ENCODE results near the gene SPAG9. TPM values are rescaled to one million over a fixed set of nuclear protein-coding genes. Genes with fewer than 3 reads are reported as not detected.
"Not testable (repeated sequence)": the region's sequence is repeated elsewhere in the genome, so short reads cannot be mapped to it uniquely, and the experiment has no call there.

Gene SPAG9
- total RNA-seq, 1 donor from 2014 or later: 44.1 TPM

GRCh38 chr17:50947782-50948543 is 172.7 kb downstream of the SPAG9 start:
- no peak for DNase-seq (ENCODE audit: low spot score)
- no peak overlapping the region for H3K4me3 Mint-ChIP-seq
- no peak overlapping the region for H3K27ac Mint-ChIP-seq
- H3K4me1 Mint-ChIP-seq (ENCODE audit: low read depth): peaks cover 19% of the 10 kb centered on the region
- no peaks in the 10 kb centered on the region for H3K36me3 Mint-ChIP-seq (ENCODE audit: low read depth)
- peaks cover 2% of the 10 kb centered on the region for H3K27me3 Mint-ChIP-seq (ENCODE audit: insufficient read depth)
- H3K9me3 Mint-ChIP-seq: no peaks in the 10 kb centered on the region
- intact Hi-C loops (cut with micrococcal nuclease): no loop called here

- H3K27me3 Mint-ChIP-seq (ENCODE audit: insufficient read depth): peaks cover 2% of the 10 kb centered on the region
- intact Hi-C loops (cut with micrococcal nuclease): no loop called here
- no peaks in the 10 kb centered on the region for H3K36me3 Mint-ChIP-seq (ENCODE audit: low read depth)
- no peak overlapping the region for H3K4me3 Mint-ChIP-seq
- H3K27ac Mint-ChIP-seq: no peak overlapping the region
- peaks cover 27% of the 10 kb centered on the region for H3K4me1 Mint-ChIP-seq (ENCODE audit: low read depth)
- DNase-seq (ENCODE audit: low spot score): no peak
- H3K9me3 Mint-ChIP-seq: no peaks in the 10 kb centered on the region
Observed at GRCh38 chr17:50946891-50947781, 173.5 kb downstream of the SPAG9 start.

- H3K4me1 Mint-ChIP-seq (ENCODE audit: low read depth): peaks cover 30% of the 10 kb centered on the region
- H3K27ac Mint-ChIP-seq: no peak overlapping the region
- no peaks in the 10 kb centered on the region for H3K9me3 Mint-ChIP-seq
- H3K4me3 Mint-ChIP-seq: no peak overlapping the region
- no peaks in the 10 kb centered on the region for H3K36me3 Mint-ChIP-seq (ENCODE audit: low read depth)
- DNase-seq (ENCODE audit: low spot score): no peak
- H3K27me3 Mint-ChIP-seq (ENCODE audit: insufficient read depth): peaks cover 2% of the 10 kb centered on the region
- intact Hi-C loops (cut with micrococcal nuclease): no loop called here
Observed at GRCh38 chr17:50946223-50946890, 174.3 kb downstream of the SPAG9 start.

DNA sequence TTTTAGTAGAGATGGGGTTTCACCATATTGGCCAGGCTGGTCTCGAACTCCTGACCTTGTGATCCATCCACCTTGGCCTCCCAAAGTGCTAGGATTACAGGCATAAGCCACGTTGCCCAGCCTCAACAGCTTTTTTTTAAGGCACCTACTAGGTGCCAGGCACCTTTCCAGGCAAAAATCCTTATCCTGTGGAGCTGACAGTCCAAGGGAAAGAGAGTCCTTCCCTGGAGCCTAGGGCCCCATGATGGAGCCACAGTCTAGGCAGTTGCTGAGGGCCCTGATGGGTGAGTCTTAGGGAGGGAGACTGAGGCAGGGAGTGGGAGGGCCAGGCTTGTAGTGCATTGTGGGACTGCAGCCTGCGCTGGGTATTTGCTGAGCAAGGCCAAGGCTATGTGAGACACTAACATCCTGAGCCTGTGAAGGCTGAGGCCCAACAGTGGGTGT is 174.9 kb downstream of the SPAG9 start:
- H3K4me1 Mint-ChIP-seq (ENCODE audit: low read depth): peaks cover 30% of the 10 kb centered on the region
- H3K27me3 Mint-ChIP-seq (ENCODE audit: insufficient read depth): peaks cover 2% of the 10 kb centered on the region
- DNase-seq (ENCODE audit: low spot score): no peak
- H3K4me3 Mint-ChIP-seq: no peak overlapping the region
- intact Hi-C loops (cut with micrococcal nuclease): no loop called here
- H3K36me3 Mint-ChIP-seq (ENCODE audit: low read depth): no peaks in the 10 kb centered on the region
- H3K9me3 Mint-ChIP-seq: no peaks in the 10 kb centered on the region
- no peak overlapping the region for H3K27ac Mint-ChIP-seq

GRCh38 chr17:50944902-50945720 is 175.6 kb downstream of the SPAG9 start:
- peaks cover 2% of the 10 kb centered on the region for H3K27me3 Mint-ChIP-seq (ENCODE audit: insufficient read depth)
- no peaks in the 10 kb centered on the region for H3K36me3 Mint-ChIP-seq (ENCODE audit: low read depth)
- no peaks in the 10 kb centered on the region for H3K9me3 Mint-ChIP-seq
- intact Hi-C loops (cut with micrococcal nuclease): loop anchor here (1.0 to 5.0 kb wide), 5 partner anchors 14 to 163 kb away; no protein-coding TSS in a partner anchor
- DNase-seq (ENCODE audit: low spot score): no peak
- peak overlapping the region; percentile 66 for H3K4me3 Mint-ChIP-seq
- peaks cover 30% of the 10 kb centered on the region for H3K4me1 Mint-ChIP-seq (ENCODE audit: low read depth)
- H3K27ac Mint-ChIP-seq: no peak overlapping the region

GRCh38 chr17:50944054-50944901 is 176.4 kb downstream of the SPAG9 start:
- DNase-seq (ENCODE audit: low spot score): peak; percentile 76
- peaks cover 30% of the 10 kb centered on the region for H3K4me1 Mint-ChIP-seq (ENCODE audit: low read depth)
- intact Hi-C loops (cut with micrococcal nuclease): loop anchor here (1.0 to 5.0 kb wide), 5 partner anchors 13 to 162 kb away; no protein-coding TSS in a partner anchor
- peak overlapping the region; percentile 79 for H3K4me3 Mint-ChIP-seq
- H3K9me3 Mint-ChIP-seq: no peaks in the 10 kb centered on the region
- peaks cover 2% of the 10 kb centered on the region for H3K27me3 Mint-ChIP-seq (ENCODE audit: insufficient read depth)
- no peaks in the 10 kb centered on the region for H3K36me3 Mint-ChIP-seq (ENCODE audit: low read depth)
- H3K27ac Mint-ChIP-seq: peak overlapping the region; percentile 75

GRCh38 chr17:50943575-50943933 is 177.1 kb downstream of the SPAG9 start:
- peak overlapping the region; percentile 75 for H3K27ac Mint-ChIP-seq
- H3K4me1 Mint-ChIP-seq (ENCODE audit: low read depth): peaks cover 30% of the 10 kb centered on the region
- H3K4me3 Mint-ChIP-seq: peak overlapping the region; percentile 79
- no peaks in the 10 kb centered on the region for H3K9me3 Mint-ChIP-seq
- intact Hi-C loops (cut with micrococcal nuclease): loop anchor here (5.0 kb wide), 2 partner anchors 36 to 161 kb away; no protein-coding TSS in a partner anchor
- DNase-seq (ENCODE audit: low spot score): no peak
- no peaks in the 10 kb centered on the region for H3K36me3 Mint-ChIP-seq (ENCODE audit: low read depth)
- peaks cover 2% of the 10 kb centered on the region for H3K27me3 Mint-ChIP-seq (ENCODE audit: insufficient read depth)

GRCh38 chr17:50941676-50942048 is 179.0 kb downstream of the SPAG9 start:
- not testable (repeated sequence) for H3K36me3 Mint-ChIP-seq (ENCODE audit: low read depth); H3K9me3 Mint-ChIP-seq; H3K27ac Mint-ChIP-seq; H3K4me3 Mint-ChIP-seq; H3K27me3 Mint-ChIP-seq (ENCODE audit: insufficient read depth); DNase-seq (ENCODE audit: low spot score)
- intact Hi-C loops (cut with micrococcal nuclease): loop anchor here (5.0 kb wide), 2 partner anchors 34 to 159 kb away; no protein-coding TSS in a partner anchor
- peaks cover 30% of the 10 kb centered on the region for H3K4me1 Mint-ChIP-seq (ENCODE audit: low read depth)

DNA sequence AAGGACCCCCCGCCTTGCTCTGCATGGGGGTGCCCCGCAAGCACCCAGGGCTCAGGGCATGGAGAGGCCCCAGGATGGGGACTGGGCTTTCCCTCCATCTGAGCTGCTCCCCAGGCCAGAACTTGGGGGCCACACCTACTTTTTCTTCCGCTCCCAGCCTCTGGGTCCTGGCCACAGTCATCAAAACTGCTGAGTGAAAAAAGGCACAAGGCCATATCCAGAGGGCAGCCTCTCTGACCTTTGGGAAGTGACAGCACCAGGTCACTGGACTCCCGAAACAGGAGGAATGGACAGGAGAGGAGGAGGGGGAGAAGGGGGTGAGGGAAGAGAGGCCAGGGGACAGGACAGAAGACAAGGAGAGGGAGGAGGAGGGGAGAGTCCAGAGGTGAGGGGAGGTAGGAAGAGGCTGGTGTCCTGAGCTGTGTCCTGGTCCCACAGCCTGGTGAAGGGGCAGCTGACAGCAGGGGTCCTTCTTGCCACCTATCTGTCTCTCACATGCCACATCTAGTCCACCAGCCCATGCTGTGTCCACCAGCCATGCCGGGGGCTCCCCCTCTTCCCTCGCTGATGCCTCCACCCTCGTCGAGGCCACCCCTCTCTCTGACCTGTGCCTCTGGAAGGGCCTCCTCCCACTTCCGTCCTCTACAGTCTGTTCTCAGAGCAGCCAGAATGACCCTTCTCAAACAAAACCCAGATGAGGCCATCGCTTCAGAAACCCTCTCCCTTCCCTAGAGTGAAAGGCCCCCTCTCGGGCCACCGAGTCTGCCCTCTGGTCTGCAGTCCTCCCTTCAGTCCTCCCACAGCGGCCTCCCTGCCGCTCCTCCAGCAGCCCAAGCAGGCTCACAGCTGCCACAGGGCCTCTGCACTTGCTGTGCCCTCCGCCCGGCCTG is 180.6 kb downstream of the SPAG9 start:
- Mint-ChIP-seq H3K4me3 (no peak overlapping the region), H3K36me3 (ENCODE audit: low read depth) (no peaks in the 10 kb centered on the region), H3K27me3 (ENCODE audit: insufficient read depth) (peaks cover 3% of the 10 kb centered on the region), H3K4me1 (ENCODE audit: low read depth) (peaks cover 21% of the 10 kb centered on the region), H3K9me3 (no peaks in the 10 kb centered on the region), H3K27ac (no peak overlapping the region)
- intact Hi-C loops (cut with micrococcal nuclease): loop anchor here (5.0 kb wide), 2 partner anchors 33 to 158 kb away; no protein-coding TSS in a partner anchor
- DNase-seq (ENCODE audit: low spot score): no peak

DNA sequence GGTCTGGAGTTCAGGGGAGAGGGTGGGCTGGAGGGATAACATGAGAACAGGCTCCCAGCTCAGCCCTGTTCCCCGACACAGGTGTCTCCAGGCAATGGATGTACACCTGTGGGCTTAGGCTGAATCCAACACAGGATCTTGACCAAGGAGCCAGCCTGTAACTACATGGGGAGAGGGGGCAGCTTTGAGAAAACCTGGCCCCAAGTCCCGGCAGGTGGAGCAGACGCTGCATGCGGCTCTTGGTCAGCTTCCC is 181.2 kb downstream of the SPAG9 start:
- intact Hi-C loops (cut with micrococcal nuclease): no loop called here
- Mint-ChIP-seq H3K4me1 (ENCODE audit: low read depth) (peaks cover 21% of the 10 kb centered on the region), H3K4me3 (no peak overlapping the region), H3K36me3 (ENCODE audit: low read depth) (no peaks in the 10 kb centered on the region), H3K9me3 (no peaks in the 10 kb centered on the region), H3K27ac (no peak overlapping the region), H3K27me3 (ENCODE audit: insufficient read depth) (peaks cover 3% of the 10 kb centered on the region)
- no peak for DNase-seq (ENCODE audit: low spot score)
